Right lobe of liver (tissue), 6 donors: Measurements from ENCODE around the gene CACFD1. TPM values are rescaled to one million over a fixed set of nuclear protein-coding genes. Genes with fewer than 3 reads are reported as not detected.

Experiments
- ATAC-seq, 4 donors: fragments of 200-7000 bp; cut with Tn5 transposase; one replicate each; pipeline ENCODE4 v1.9.1; 2020; ENCODE audit warnings: mild to moderate bottlenecking in 4 of 4, moderate library complexity in 4 of 4
- DNase-seq, 3 donors: peaks; one replicate each; pipeline ENCODE4 v3.0.0-alpha.2; 2020
- H3K27ac ChIP-seq, 3 donors: fragments of 200-600 bp; one replicate each; pipeline ENCODE4 v1.8.0; 2022
- H3K27me3 ChIP-seq, 2 donors: fragments of 200-600 bp; one replicate each; pipeline ENCODE4 v1.8.0; 2022
- H3K36me3 ChIP-seq, 4 donors: fragments of 200-600 bp; sonication (generic) in 1 of 4; one replicate each; pipeline versions ENCODE4 v1.5.1 to v1.8.0; 2017 to 2022; ENCODE audit warnings: control low read depth in 1 of 4
- H3K4me1 ChIP-seq, 4 donors: fragments of 200-600 bp; sonication (generic) in 1 of 4; one replicate each; pipeline versions ENCODE4 v1.5.1 to v1.8.0; 2017 to 2022; ENCODE audit warnings: control low read depth in 1 of 4
- H3K4me3 ChIP-seq, 3 donors: fragments of 200-600 bp; one replicate each; pipeline ENCODE4 v1.8.0; 2022
- H3K9me3 ChIP-seq, 4 donors: fragments of 200-600 bp; sonication (generic) in 1 of 4; one replicate each; pipeline versions ENCODE4 v1.5.1 to v1.8.0; 2017 to 2022; ENCODE audit warnings: control low read depth in 1 of 4
- POLR2A ChIP-seq: fragments of 450-650 bp; IDR thresholded peaks from one replicate; pipeline ENCODE4 v1.6.1; 2017; ENCODE audit warnings: antibody characterized with exemption, mild to moderate bottlenecking
- WGBS: methylation state at CpG from one replicate; pipeline ENCODE4 v1.1.6; 2018; ENCODE audit warnings: low coverage, low lambda C conversion rate; ENCODE audit not compliant: insufficient coverage; ENCODE audit errors: missing lambda C conversion rate; 5-methylcytosine and 5-hydroxymethylcytosine counted together
- intact Hi-C, 2 donors: fragments of 100-400 bp; cut with DNase I; formaldehyde crosslinking; loops; one replicate each; pipeline versions ENCODE4 v1.11.2 to v1.14.1; 2022
- total RNA-seq, 6 experiments: library from RNA; depleted of rRNA in 2 of 6; stranded (reverse); fragments of >200 nt in 2 of 6; fragmentation: NEBNext Ultra II Directional in 3 of 6; extraction: Animal tissue kit (Norgen Biotek cat#: 25700) in 3 of 6; gene quantifications; one replicate each; pipeline versions ENCODE4 v1.1.0 to v1.2.4, GENCODE V29; 2016 to 2023
- TF ChIP-seq, protein P1 (sequence below), 4 donors: fragments of 200-600 bp in 3 of 4; fragments of 450-650 bp in 1 of 4; IDR thresholded peaks; one replicate each; pipeline versions ENCODE4 v1.5.1 to v1.8.0; 2016 to 2022; ENCODE audit warnings: antibody characterized with exemption in 4 of 4, mild to moderate bottlenecking in 2 of 4
- donor health status: DM: no; HTN: yes; CAD: no.
- donor health status: DM: no; HTN: no; CAD: no.
- donor health status: DM: no; HTN: no; CAD: no.
- donor health status: DM: no; HTN: yes; CAD: no.
- donor health status: DM: no; HTN: yes; CAD: no.

Gene CACFD1
- total RNA-seq, 6 experiments from 2014 or later, result 23.5 to 39.8 (median 32.9) TPM

DNA sequence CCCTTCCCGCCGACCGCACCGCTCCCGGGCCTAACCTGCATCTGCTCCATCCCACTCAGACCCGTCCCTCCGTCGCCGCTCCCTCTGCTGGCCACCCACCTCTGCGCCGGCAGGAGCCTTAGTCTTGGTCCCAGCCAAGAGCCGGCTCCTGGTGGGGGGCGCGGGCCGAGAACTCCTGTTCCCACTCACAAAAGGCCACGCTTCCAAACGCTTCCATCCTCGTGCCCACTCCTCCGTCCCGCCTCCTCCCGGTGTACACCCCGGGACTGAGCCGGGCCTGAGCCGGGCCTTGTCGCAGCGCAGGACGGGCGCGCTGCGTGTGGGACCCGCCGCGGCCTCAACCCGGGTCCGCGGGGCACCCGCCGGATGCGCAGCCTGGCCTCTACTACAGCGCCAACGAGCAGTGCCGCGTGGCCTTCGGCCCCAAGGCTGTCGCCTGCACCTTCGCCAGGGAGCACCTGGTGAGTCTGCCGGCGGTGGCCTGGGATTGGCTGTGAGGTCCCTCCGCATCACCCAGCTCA, 30.1 kb upstream of the CACFD1 start:
- ATAC-seq, result peak; percentile 9 to 34 (median 24)
- 36% methylated on average over 20 of the region's 49 CpGs for WGBS
- H3K4me3 ChIP-seq, result no peak overlapping the region
- intact Hi-C loops, result no loop called here
- H3K9me3 ChIP-seq, result no peaks in the 10 kb centered on the region
- H3K36me3 ChIP-seq, result no peaks in the 10 kb centered on the region
- no peaks in the 10 kb centered on the region for H3K27me3 ChIP-seq
- no peak overlapping the region for H3K27ac ChIP-seq
- peaks cover 0 to 7% (median 0%) of the 10 kb centered on the region in 4 donors for H3K4me1 ChIP-seq
- DNase-seq, result no peak
- TF ChIP-seq, protein P1, sequence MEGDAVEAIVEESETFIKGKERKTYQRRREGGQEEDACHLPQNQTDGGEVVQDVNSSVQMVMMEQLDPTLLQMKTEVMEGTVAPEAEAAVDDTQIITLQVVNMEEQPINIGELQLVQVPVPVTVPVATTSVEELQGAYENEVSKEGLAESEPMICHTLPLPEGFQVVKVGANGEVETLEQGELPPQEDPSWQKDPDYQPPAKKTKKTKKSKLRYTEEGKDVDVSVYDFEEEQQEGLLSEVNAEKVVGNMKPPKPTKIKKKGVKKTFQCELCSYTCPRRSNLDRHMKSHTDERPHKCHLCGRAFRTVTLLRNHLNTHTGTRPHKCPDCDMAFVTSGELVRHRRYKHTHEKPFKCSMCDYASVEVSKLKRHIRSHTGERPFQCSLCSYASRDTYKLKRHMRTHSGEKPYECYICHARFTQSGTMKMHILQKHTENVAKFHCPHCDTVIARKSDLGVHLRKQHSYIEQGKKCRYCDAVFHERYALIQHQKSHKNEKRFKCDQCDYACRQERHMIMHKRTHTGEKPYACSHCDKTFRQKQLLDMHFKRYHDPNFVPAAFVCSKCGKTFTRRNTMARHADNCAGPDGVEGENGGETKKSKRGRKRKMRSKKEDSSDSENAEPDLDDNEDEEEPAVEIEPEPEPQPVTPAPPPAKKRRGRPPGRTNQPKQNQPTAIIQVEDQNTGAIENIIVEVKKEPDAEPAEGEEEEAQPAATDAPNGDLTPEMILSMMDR (IDR thresholded peaks at IDR 0.05), result no peak

DNA sequence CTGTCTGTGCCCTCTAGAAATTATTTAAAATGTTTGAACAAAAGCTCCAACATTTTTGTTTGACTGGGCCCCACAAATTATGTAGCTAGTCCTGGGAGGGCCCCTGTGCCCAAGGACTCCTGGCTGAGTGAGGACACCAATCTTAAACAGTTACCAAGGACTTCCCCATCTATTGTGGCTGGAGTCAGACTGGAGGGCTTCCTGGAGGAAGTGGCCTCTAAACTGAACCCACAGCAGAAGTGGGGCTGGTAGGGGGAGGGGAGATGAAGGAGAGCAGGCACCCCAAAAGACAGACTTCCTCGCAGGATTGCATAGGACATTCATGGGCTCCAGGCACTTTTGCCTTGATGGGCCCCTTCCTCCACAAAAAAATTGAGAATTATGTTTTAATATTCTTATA, 29.5 kb upstream of the CACFD1 start:
- DNase-seq, result no peak

DNA sequence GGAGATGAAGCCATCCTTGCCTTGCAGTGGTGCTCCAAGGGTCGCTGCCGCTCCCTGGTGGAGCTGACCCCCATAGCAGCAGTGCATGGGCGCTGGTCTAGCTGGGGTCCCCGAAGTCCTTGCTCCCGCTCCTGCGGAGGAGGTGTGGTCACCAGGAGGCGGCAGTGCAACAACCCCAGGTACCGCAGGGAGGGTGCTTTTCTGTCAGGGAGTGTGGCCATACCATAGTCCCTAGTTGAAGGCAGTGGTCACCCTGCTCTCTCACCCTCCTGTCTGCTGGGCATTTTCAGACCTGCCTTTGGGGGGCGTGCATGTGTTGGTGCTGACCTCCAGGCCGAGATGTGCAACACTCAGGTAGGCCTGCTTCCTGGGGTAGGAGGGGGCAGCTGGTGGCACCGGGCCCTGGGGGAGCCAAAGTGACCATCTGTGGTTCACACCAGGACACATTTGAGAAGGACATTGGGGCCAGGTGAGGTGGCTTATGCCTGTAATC, 26.4 kb upstream of the CACFD1 start:
- 92% methylated on average over 2 of the region's 11 CpGs for WGBS
- peaks cover 0 to 2% (median 0%) of the 10 kb centered on the region in 4 donors for H3K4me1 ChIP-seq
- H3K27ac ChIP-seq, result no peak overlapping the region
- H3K9me3 ChIP-seq, result no peaks in the 10 kb centered on the region
- no peak overlapping the region for H3K4me3 ChIP-seq
- intact Hi-C loops, result no loop called here
- H3K27me3 ChIP-seq, result no peaks in the 10 kb centered on the region
- no peak for TF ChIP-seq POLR2A
- TF ChIP-seq, protein P1 (IDR thresholded peaks at IDR 0.05), result no peak
- ATAC-seq, result no peak
- no peak for DNase-seq
- no peaks in the 10 kb centered on the region for H3K36me3 ChIP-seq

More for the DNA sequence above, 29.5 kb upstream of the CACFD1 start:
- Histone ChIP-seq H3K36me3 (no peaks in the 10 kb centered on the region), H3K4me1 (peaks cover 0 to 7% (median 0%) of the 10 kb centered on the region in 4 donors), H3K4me3 (no peak overlapping the region), H3K9me3 (no peaks in the 10 kb centered on the region), H3K27me3 (no peaks in the 10 kb centered on the region), H3K27ac (no peak overlapping the region)
- TF ChIP-seq, protein P1 (IDR thresholded peaks at IDR 0.05), result no peak
- TF ChIP-seq POLR2A, result no peak
- no peak for ATAC-seq
- 70% methylated on average over 1 of the region's 1 CpG for WGBS
- intact Hi-C loops, result no loop called here

DNA sequence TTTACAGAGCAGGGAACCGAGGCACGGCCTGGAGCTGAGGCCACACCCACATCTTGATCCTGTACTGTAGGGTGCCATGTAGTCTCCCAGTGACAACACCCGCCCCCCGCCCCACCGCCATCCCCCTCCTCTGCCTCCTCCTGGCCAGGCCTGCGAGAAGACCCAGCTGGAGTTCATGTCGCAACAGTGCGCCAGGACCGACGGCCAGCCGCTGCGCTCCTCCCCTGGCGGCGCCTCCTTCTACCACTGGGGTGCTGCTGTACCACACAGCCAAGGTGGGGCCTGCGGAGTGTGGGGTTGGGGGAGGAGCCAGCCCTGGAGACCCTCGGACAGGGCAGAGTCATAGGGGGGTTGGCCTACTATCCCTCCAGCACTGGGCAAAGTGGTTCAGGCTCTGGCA, 23.1 kb upstream of the CACFD1 start:
- Histone ChIP-seq H3K36me3 (no peaks in the 10 kb centered on the region), H3K4me1 (no peaks in the 10 kb centered on the region), H3K27me3 (no peaks in the 10 kb centered on the region), H3K27ac (no peak overlapping the region), H3K9me3 (no peaks in the 10 kb centered on the region), H3K4me3 (no peak overlapping the region)
- no CpG with 5 or more reads among the region's 16 CpGs for WGBS
- ATAC-seq, result no peak
- intact Hi-C loops, result no loop called here
- DNase-seq, result no peak
- TF ChIP-seq POLR2A, result no peak
- TF ChIP-seq, protein P1 (IDR thresholded peaks at IDR 0.05), result no peak
